Urinary bladder (tissue), 4 donors: ENCODE measurements around the gene PIK3CG. TPM values are rescaled to one million over a fixed set of nuclear protein-coding genes. Genes with fewer than 3 reads are reported as not detected.
A peak's percentile ranks its signal among the peaks of the same experiment; 100 is the strongest.
"Not testable (repeated sequence)": the region's sequence is repeated elsewhere in the genome, so short reads cannot be mapped to it uniquely, and the experiment has no call there.

Experiments used
- DNase-seq: peaks from one replicate; pipeline ENCODE4 v3.0.0-alpha.2; 2015; ENCODE audit errors: extremely low spot score
- H3K27ac ChIP-seq: one replicate; pipeline ENCODE4 v1.5.1; 2013; ENCODE audit warnings: low read depth, mild to moderate bottlenecking, moderate library complexity
- H3K36me3 ChIP-seq: one replicate; pipeline ENCODE4 v1.6.1; 2013; ENCODE audit warnings: mild to moderate bottlenecking, moderate library complexity; ENCODE audit not compliant: insufficient read depth
- H3K4me1 ChIP-seq: one replicate; pipeline ENCODE4 v1.6.1; 2013; ENCODE audit warnings: mild to moderate bottlenecking, moderate library complexity; ENCODE audit not compliant: insufficient read depth
- H3K4me3 ChIP-seq: one replicate; pipeline ENCODE4 v1.5.1; 2013; ENCODE audit warnings: low read depth, low read length
- WGBS: extraction: QIAGEN DNeasy Blood & Tissue Kit; methylation state at CpG from one replicate; pipeline ENCODE4 v1.1.7; 2013; 5-methylcytosine and 5-hydroxymethylcytosine counted together
- polyA plus RNA-seq: library from polyadenylated mRNA; stranded (reverse); fragments of 200-250 nt; gene quantifications from one replicate; pipeline ENCODE4 v1.2.3, GENCODE V29; 2013
- total RNA-seq: library from RNA; depleted of rRNA; stranded (reverse); fragments of >200 nt; gene quantifications from one replicate; pipeline ENCODE4 v1.2.3, GENCODE V29; 2014
- donor health status: healthy with polysubstance abuse.
- donor health status: healthy.

Gene PIK3CG
- total and polyA plus RNA-seq, 2 donors, result 0.82 to 12.1 TPM

- Histone ChIP-seq H3K36me3 (no peaks in the 10 kb centered on the region), H3K27ac (no peak overlapping the region), H3K4me3 (no peak overlapping the region), H3K4me1 (no peaks in the 10 kb centered on the region)
- WGBS, result 44% methylated on average over 11 of the region's 11 CpGs
- no peak for DNase-seq
These were observed 20.6 kb upstream of the PIK3CG start for GRCh38 chr7:106844279-106844997.

DNA sequence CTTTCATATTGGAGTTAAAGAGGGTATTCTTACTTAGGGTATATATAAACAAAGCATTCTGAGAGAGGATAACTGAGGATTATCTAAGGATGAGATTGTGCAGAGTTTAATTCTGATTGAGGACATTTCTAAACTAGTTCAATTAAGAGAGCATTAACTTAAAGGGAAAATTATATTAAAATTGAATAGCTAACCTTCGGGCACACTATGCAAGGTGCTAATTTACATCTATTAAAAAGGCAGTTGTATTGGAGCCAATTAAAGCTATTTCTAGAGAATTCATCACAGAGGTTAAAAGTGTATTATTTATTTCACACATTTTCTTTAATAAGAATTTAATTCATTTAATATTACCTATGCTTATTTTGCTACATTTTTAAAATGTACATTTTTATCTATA is 17.0 kb upstream of the PIK3CG start:
- no peak overlapping the region for H3K4me3 ChIP-seq
- no peaks in the 10 kb centered on the region for H3K4me1 ChIP-seq
- no peaks in the 10 kb centered on the region for H3K36me3 ChIP-seq
- no peak overlapping the region for H3K27ac ChIP-seq
- WGBS, result 91% methylated on average over 1 of the region's 1 CpG
- no peak for DNase-seq

DNA sequence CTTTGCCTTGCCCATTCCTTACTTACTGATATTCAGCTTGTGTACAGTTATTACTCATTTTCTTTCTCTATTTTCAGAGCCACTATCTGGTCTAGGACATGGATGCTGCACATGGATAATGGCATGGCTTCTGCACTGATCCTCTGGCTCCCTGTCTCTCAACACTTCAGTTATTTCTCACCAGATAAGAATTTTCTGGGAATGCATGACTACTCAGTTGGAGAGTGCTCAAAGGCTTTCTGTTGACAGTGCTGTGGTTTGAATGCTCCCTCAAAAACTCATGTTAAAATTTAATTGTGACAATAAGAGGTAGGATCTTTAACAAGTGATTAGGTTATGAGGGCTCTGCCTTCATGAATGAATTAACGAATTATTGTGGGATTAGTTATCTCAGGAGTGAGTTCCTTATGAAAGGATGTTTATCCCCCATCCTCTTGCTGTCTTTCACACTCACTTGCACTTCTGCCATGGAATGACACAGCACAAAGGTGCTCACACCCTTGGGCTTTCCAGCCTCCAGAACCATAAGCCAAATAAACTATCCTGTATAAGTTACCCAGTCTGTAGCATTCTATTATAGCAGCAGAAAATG is 16.1 kb upstream of the PIK3CG start:
- Histone ChIP-seq H3K4me3 (no peak overlapping the region), H3K27ac (no peak overlapping the region), H3K4me1 (no peaks in the 10 kb centered on the region), H3K36me3 (no peaks in the 10 kb centered on the region)
- 31% methylated on average over 1 of the region's 1 CpG for WGBS
- no peak for DNase-seq

GRCh38 chr7:106851632-106852031 is 13.4 kb upstream of the PIK3CG start:
- H3K4me1 ChIP-seq, H3K27ac ChIP-seq, H3K36me3 ChIP-seq, H3K4me3 ChIP-seq, DNase-seq: not testable (repeated sequence)
- WGBS, result 94% methylated on average over 7 of the region's 7 CpGs

DNA sequence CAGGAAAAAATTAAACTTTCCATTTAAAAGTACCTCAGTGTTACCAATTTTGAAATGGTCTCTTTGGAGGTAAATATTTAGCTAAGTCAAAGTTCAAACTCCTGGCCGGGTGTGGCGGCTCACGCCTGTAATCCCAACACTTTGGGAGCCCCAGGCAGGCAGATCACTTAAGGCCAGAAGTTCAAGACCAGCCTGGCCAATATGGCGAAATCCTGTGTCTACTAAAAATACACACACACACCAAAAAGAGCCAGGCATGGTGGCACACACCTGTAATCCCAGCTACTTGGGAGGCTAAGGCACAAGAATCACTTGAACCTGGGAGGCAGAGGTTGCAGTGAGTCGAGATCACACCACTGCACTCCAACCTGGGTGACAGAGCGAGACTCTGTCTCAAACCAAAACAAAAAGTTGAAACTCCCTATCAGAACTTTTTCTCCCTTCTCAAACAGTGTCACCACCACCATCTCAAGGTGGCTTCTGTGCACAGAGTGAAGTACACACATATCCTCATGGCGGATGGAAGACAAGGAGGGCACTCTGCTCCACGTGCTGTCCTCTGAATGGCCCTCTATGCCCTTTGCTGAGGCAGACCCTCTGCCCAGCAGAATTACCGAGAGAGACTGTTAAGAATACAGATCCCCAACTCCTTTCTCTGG is 11.7 kb upstream of the PIK3CG start:
- H3K4me1 ChIP-seq, result no peaks in the 10 kb centered on the region
- DNase-seq, result no peak
- no peaks in the 10 kb centered on the region for H3K36me3 ChIP-seq
- H3K4me3 ChIP-seq, result no peak overlapping the region
- 89% methylated on average over 9 of the region's 9 CpGs for WGBS
- no peak overlapping the region for H3K27ac ChIP-seq

- Histone ChIP-seq H3K4me1 (no peaks in the 10 kb centered on the region), H3K4me3 (no peak overlapping the region), H3K27ac (no peak overlapping the region), H3K36me3 (no peaks in the 10 kb centered on the region)
- 88% methylated on average over 6 of the region's 6 CpGs for WGBS
- DNase-seq, result no peak
These were observed 9.4 kb upstream of the PIK3CG start for GRCh38 chr7:106855540-106856132.

GRCh38 chr7:106858618-106859532 is 6.2 kb upstream of the PIK3CG start:
- H3K4me3 ChIP-seq, result no peak overlapping the region
- peak; percentile 21 for DNase-seq
- WGBS, result 73% methylated on average over 10 of the region's 10 CpGs
- H3K27ac ChIP-seq, result no peak overlapping the region
- no peaks in the 10 kb centered on the region for H3K36me3 ChIP-seq
- peaks cover 1% of the 10 kb centered on the region for H3K4me1 ChIP-seq

- Histone ChIP-seq H3K27ac (no peak overlapping the region), H3K36me3 (no peaks in the 10 kb centered on the region), H3K4me1 (peaks cover 1% of the 10 kb centered on the region), H3K4me3 (no peak overlapping the region)
- no peak for DNase-seq
- 67% methylated on average over 8 of the region's 8 CpGs for WGBS
These were observed 2.6 kb upstream of the PIK3CG start for GRCh38 chr7:106862317-106863089.

GRCh38 chr7:106863274-106863997 is 1.6 kb upstream of the PIK3CG start:
- Histone ChIP-seq H3K4me3 (no peak overlapping the region), H3K27ac (no peak overlapping the region), H3K4me1 (peaks cover 1% of the 10 kb centered on the region), H3K36me3 (no peaks in the 10 kb centered on the region)
- WGBS, result 35% methylated on average over 3 of the region's 3 CpGs
- DNase-seq, result no peak

DNA sequence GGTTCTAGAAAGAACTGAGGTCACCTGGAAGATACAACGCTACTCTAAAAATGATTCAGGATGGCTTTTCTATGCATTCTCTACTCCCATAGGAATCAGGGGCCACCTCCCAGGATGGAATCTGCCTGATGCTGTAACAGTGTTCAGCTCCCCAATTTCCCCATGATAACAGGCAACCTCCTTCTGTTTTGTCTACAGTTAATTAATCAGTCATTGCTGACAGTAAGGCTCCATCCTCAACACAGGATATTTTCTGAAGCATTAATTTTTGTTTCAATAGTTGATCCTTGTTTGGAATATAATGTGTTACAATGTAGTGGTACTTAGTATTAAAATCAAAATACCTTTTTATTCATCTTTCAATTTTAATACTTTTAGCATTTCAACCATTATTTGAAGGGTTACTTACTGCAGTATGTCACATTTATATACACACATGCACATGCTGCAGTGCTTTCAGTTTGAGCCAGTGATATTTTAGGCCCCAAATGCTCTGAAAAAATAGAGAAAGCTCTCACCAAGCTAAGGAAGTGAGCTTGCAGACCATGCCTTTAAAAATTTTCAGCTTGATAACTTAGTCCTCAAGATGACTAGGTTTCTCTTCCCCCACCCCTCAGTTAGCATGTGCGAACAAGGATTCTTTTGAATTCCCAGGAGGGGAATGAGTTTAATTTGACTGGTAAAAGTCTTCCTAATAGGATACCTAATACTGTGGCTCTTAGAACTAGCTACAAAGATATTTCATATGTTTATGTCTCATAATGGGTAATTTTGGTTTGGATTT is 592 bp upstream of the PIK3CG start:
- Histone ChIP-seq H3K36me3 (no peaks in the 10 kb centered on the region), H3K4me3 (no peak overlapping the region), H3K27ac (no peak overlapping the region), H3K4me1 (peaks cover 1% of the 10 kb centered on the region)
- 81% methylated on average over 2 of the region's 2 CpGs for WGBS
- DNase-seq, result no peak

GRCh38 chr7:106866298-106867281 is 1.5 kb downstream of the PIK3CG start:
- Histone ChIP-seq H3K4me1 (peaks cover 1% of the 10 kb centered on the region), H3K36me3 (no peaks in the 10 kb centered on the region), H3K27ac (no peak overlapping the region), H3K4me3 (no peak overlapping the region)
- no peak for DNase-seq
- 61% methylated on average over 5 of the region's 5 CpGs for WGBS
